Neural crest cell (in vitro differentiated cells): ENCODE data around the gene SUPT3H. TPM values are rescaled to one million over a fixed set of nuclear protein-coding genes. Genes with fewer than 3 reads are reported as not detected.
"Not testable (repeated sequence)": the region's sequence is repeated elsewhere in the genome, so short reads cannot be mapped to it uniquely, and the experiment has no call there.

ENCODE experiments used
- DNase-seq: peaks from one replicate; pipeline ENCODE4 v3.0.0; 2021; ENCODE audit warnings: low read depth, mixed read lengths, low spot score
- H3K27ac Mint-ChIP-seq: one replicate; pipeline ENCODE4 v1.8.0; 2021; ENCODE audit warnings: mild to moderate bottlenecking, mixed read lengths; ENCODE audit not compliant: unreplicated experiment
- H3K27me3 Mint-ChIP-seq: 2 replicates; pipeline ENCODE4 v1.8.0; 2021; ENCODE audit warnings: low read depth, mild to moderate bottlenecking, mixed read lengths
- H3K36me3 Mint-ChIP-seq: 2 replicates; pipeline ENCODE4 v1.8.0; 2021; ENCODE audit warnings: low read depth, mild to moderate bottlenecking, mixed read lengths
- H3K4me1 Mint-ChIP-seq: 2 replicates; pipeline ENCODE4 v1.8.0; 2021; ENCODE audit warnings: mixed read lengths
- H3K4me3 Mint-ChIP-seq: one replicate; pipeline ENCODE4 v1.8.0; 2021; ENCODE audit warnings: mild to moderate bottlenecking, mixed read lengths
- H3K9me3 Mint-ChIP-seq: 2 replicates; pipeline ENCODE4 v1.8.0; 2021; ENCODE audit warnings: mixed read lengths
- total RNA-seq: library from RNA; stranded (reverse); gene quantifications from 2 replicates; pipeline ENCODE4 v1.2.1, GENCODE V29; 2021
- TF ChIP-seq, protein P1 (sequence below): fragments of 200-600 bp; sonication (generic); conservative IDR thresholded peaks from 2 replicates; pipeline ENCODE4 v1.5.0; 2021; ENCODE audit warnings: antibody characterized with exemption, mild to moderate bottlenecking

The SUPT3H gene
- total RNA-seq, 1 donor from 2014 or later = 17.0 TPM

GRCh38 chr6:45187836-45188235 lies 189.9 kb downstream of the SUPT3H start:
- Mint-ChIP-seq H3K9me3 (peaks cover 3% of the 10 kb centered on the region), H3K4me3 (no peak overlapping the region), H3K4me1 (no peaks in the 10 kb centered on the region), H3K27me3 (no peaks in the 10 kb centered on the region), H3K36me3 (no peaks in the 10 kb centered on the region), H3K27ac (no peak overlapping the region)
- DNase-seq = no peak
- TF ChIP-seq, protein P1, sequence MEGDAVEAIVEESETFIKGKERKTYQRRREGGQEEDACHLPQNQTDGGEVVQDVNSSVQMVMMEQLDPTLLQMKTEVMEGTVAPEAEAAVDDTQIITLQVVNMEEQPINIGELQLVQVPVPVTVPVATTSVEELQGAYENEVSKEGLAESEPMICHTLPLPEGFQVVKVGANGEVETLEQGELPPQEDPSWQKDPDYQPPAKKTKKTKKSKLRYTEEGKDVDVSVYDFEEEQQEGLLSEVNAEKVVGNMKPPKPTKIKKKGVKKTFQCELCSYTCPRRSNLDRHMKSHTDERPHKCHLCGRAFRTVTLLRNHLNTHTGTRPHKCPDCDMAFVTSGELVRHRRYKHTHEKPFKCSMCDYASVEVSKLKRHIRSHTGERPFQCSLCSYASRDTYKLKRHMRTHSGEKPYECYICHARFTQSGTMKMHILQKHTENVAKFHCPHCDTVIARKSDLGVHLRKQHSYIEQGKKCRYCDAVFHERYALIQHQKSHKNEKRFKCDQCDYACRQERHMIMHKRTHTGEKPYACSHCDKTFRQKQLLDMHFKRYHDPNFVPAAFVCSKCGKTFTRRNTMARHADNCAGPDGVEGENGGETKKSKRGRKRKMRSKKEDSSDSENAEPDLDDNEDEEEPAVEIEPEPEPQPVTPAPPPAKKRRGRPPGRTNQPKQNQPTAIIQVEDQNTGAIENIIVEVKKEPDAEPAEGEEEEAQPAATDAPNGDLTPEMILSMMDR = no peak

- TF ChIP-seq, protein P1 = no peak
- peaks cover 3% of the 10 kb centered on the region for H3K36me3 Mint-ChIP-seq
- no peaks in the 10 kb centered on the region for H3K4me1 Mint-ChIP-seq
- H3K27ac Mint-ChIP-seq = no peak overlapping the region
- DNase-seq = no peak
- H3K9me3 Mint-ChIP-seq = peaks cover 2% of the 10 kb centered on the region
- H3K4me3 Mint-ChIP-seq = no peak overlapping the region
- no peaks in the 10 kb centered on the region for H3K27me3 Mint-ChIP-seq
Observed at GRCh38 chr6:45185403-45186251, 192.1 kb downstream of the SUPT3H start.

DNA sequence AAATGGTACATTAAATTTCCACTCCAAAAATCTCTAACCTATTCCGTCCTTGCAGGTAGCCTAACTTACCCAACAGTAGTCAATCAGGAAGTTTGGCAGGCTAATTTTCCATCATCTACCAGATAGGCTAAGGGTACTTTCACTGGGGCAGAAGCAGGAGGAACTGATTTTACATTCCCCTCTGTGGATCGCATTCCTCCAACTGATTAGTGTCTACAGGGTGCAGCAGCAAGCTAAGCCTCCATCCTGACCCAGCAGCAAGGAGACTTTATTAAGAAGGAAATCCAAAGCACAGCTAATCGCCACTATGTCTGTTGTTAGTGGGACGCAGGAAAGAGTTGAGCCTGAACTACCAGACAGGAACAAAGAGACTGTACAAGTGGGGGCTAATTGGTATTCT lies 192.8 kb downstream of the SUPT3H start:
- Mint-ChIP-seq H3K4me3 (no peak overlapping the region), H3K4me1 (no peaks in the 10 kb centered on the region), H3K27me3 (no peaks in the 10 kb centered on the region), H3K9me3 (no peaks in the 10 kb centered on the region), H3K27ac (no peak overlapping the region), H3K36me3 (peaks cover 3% of the 10 kb centered on the region)
- DNase-seq = no peak
- TF ChIP-seq, protein P1 = no peak

- H3K27ac Mint-ChIP-seq = no peak overlapping the region
- no peaks in the 10 kb centered on the region for H3K4me1 Mint-ChIP-seq
- no peak overlapping the region for H3K4me3 Mint-ChIP-seq
- H3K36me3 Mint-ChIP-seq = peaks cover 6% of the 10 kb centered on the region
- no peak for DNase-seq
- TF ChIP-seq, protein P1 = no peak
- H3K9me3 Mint-ChIP-seq = no peaks in the 10 kb centered on the region
- H3K27me3 Mint-ChIP-seq = no peaks in the 10 kb centered on the region
Observed at GRCh38 chr6:45184040-45184439, 193.7 kb downstream of the SUPT3H start.

DNA sequence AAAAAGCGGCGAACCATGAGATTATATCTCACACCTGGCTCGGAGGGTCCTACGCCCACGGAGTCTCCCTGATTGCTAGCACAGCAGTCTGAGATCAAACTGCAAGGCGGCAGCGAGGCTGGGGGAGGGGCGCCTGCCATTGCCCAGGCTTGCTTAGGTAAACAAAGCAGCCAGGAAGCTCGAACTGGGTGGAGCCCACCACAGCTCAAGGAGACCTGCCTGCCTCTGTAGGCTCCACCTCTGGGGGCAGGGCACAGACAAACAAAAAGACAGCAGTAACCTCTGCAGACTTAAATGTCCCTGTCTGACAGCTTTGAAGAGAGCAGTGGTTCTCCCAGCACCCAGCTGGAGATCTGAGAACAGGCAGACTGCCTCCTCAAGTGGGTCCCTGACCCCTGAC lies 201.4 kb downstream of the SUPT3H start:
- H3K27ac Mint-ChIP-seq, H3K27me3 Mint-ChIP-seq, H3K36me3 Mint-ChIP-seq, DNase-seq, H3K4me3 Mint-ChIP-seq, H3K4me1 Mint-ChIP-seq, H3K9me3 Mint-ChIP-seq: not testable (repeated sequence)

DNA sequence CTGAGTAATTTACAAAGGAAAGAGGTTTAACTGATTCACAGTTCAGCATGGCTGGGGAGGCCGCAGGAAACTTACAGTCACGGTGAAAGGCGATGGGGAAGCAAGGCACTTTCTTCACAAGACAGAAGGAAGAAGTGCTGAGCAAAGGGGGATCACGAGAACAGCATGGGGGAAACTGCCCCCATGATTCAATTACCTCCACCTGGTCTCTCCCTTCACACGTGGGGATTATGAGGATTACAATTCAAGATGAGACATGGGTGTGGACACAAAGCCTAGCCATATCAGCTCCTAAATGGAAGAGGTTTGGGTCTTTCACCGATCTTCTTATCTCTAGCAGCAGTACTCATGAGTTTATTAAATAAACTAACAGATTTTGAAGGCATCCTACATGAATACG lies 202.5 kb downstream of the SUPT3H start:
- no peak overlapping the region for H3K27ac Mint-ChIP-seq

More for the DNA sequence above, 202.5 kb downstream of the SUPT3H start:
- no peak overlapping the region for H3K4me3 Mint-ChIP-seq
- TF ChIP-seq, protein P1 = no peak
- no peaks in the 10 kb centered on the region for H3K9me3 Mint-ChIP-seq
- H3K36me3 Mint-ChIP-seq = peaks cover 2% of the 10 kb centered on the region
- DNase-seq = no peak
- no peaks in the 10 kb centered on the region for H3K27me3 Mint-ChIP-seq
- no peaks in the 10 kb centered on the region for H3K4me1 Mint-ChIP-seq
